NCI-H2081 (cell line): ENCODE results near the gene UBE2C.
"Not testable (repeated sequence)": the region's sequence is repeated elsewhere in the genome, so short reads cannot be mapped to it uniquely, and the experiment has no call there.

ENCODE experiments used
- DNase-seq, 2 experiments: peaks; one replicate each; lab custom pipeline; 2025; lab: John Stamatoyannopoulos, UW

Gene UBE2C

DNA sequence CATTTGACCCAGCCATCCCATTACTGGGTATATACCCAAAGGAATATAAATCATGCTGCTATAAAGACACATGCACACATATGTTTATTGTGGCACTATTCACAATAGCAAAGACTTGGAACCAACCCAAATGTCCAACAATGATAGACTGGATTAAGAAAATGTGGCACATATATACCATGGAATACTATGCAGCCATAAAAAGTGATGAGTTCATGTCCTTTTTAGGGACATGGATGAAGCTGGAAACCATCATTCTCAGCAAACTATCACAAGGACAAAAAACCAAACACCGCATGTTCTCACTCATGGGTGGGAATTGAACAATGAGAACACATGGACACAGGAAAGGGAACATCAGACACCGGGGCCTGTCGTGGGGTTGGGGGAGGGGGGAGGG lies 14.5 kb upstream of the UBE2C start:
- DNase-seq: not testable (repeated sequence)

GRCh38 chr20:45798935-45799642 lies 13.4 kb upstream of the UBE2C start:
- peak; percentile 76 to 77 for DNase-seq

DNA sequence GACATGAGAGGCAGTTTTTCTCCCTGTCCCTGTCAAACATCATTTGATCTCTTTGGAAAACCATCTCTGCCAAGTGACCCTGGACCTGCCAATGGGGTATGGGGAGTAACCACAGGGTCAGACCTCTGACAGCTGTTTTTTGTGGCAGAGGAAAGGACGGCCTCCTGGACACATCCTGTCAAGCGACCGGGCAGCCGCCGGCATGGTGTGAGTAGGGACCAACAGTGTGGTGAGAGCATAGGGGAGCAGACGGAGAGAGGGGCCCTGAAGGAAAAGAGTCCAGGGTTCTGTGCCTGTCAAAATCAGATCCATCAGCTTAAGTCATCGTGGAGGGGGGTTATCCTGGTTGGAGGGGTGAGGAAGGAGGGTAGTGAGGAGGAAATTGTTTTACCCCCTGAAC lies 10.6 kb upstream of the UBE2C start:
- DNase-seq: no peak

DNA sequence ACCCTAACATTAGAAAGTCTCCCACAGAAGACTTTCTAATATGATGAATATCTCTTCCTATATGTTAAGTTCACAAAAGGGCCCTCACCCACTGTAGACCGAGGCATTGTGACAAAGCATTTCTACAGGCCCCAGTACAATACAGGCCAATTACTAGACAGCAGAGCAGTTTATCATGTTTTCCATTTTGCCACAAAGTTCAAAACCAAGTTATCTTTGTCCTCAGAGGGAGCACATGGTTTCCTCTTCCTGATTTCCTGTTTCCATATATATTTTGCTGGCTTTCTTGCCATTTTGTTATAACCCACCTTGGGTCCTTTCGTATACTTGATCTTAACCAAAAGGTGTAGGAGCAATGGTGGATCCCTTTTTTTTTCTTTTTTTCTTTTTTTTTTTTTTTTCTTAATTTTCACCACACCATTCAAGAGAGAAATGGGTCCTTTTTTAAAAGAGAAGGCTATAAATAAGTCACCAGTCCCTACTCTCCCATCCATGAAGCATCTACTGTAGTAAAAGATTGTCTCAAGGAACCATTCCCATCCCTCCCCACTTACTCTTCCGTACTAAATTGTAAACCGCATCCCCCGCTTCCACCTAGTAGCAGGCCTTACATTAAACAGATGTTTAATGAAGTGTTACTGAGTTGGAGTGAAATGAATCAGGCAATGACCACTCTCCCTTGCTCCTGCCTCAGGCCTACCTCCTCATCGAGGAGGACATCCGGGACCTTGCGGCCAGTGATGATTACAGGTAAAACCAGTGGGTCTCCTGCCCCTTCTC lies 2.1 kb upstream of the UBE2C start:
- DNase-seq: no peak

DNA sequence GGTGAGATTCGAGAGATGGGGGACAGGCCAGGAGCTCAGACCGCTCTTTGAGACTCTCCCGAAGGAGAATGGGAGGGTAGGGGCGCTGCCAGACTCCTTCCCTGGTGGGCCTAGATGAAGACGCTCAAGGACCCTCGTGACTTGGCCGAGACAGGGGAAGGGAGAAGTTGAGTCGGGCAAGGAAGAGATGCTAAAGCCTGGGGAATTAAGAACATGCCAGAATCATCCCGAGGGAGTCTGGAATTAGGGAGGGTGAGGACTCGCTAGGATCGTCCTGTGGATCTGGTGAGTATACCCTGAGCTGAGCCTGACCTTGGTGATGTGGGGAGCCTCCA lies 529 bp downstream of the UBE2C start:
- DNase-seq: no peak

GRCh38 chr20:45813489-45813888 lies 1.0 kb downstream of the UBE2C start:
- no peak for DNase-seq

GRCh38 chr20:45814314-45814713 lies 1.9 kb downstream of the UBE2C start:
- no peak for DNase-seq

- DNase-seq: no peak
Measured at GRCh38 chr20:45816951-45817350, 4.5 kb downstream of the UBE2C start.

DNA sequence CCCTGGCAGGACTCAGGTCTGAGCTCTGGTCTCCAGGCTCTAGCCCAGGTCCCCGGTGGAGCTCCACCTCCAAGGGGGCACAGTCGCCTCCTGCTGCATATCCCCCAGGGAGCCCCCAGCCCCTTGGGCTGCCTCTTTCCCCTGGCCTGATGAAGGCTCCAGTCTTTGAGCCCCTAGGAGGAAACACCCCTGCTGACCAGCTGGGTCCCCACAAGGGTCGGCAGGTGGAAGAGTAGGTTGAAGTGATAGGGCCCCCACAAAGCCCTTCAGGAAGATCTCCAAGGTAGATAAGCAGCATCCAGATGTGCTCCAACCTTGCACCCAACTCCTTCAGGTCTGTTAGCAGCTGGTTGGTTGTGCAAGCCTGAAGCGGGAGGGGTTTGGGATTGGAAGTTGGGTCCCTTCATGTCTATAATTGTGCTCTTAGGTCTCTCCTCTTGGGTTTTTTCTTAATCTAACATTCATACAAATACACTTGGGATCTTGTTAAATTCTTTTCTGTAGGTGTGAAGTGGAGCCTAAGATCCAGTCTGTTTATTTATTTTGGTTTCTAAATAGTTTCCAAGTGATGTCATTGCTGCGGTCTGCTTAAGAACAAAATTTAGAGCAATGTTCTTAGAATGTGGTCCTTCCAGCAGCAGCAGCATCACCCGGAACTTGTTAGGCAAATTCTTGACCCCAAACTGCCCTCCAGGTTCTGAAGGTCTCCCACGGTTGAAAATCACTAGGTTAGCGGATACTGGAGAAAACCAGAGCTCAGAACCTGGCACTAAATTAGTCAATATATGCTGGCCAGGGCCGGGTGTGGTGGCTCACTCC lies 5.1 kb downstream of the UBE2C start:
- no peak for DNase-seq

GRCh38 chr20:45818239-45818638 lies 5.8 kb downstream of the UBE2C start:
- no peak for DNase-seq

DNA sequence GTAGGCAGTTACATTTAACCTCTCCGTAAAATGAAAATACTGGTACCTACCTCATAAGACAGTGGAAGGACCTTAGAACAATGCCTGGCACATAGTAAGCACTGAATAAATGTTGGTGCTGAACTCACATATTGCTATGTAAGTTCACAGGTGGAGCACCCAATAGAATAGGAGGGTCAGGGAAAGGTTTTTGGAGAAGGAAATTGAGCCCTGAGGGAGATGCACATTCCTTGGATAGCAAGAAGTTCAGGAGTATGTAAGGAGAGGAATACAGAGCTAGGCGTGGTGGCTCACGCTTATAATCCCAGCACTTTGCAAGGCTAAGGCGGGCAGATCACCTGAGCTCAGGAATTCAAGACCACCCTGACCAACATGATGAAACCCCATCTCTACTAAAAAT lies 7.0 kb downstream of the UBE2C start:
- DNase-seq: no peak

DNA sequence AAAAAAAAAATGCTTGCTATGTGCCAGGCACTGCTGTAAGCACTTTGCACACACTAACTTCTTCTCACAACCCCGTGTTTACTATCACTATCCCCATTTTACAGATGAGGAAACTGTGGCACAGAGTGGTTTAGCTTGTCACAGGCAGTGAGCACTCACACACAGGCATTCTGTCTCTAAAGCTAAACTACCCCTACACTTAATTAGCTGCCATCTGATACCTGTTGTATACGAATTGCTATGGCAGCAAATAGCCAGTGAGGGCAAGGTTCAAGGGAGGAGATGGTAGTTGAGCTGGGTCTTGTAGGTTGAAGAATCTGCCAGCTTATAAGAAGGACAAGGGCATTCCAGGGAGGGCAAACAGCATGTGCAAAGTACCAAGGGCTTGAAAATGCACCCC lies 9.5 kb downstream of the UBE2C start:
- DNase-seq: no peak

DNA sequence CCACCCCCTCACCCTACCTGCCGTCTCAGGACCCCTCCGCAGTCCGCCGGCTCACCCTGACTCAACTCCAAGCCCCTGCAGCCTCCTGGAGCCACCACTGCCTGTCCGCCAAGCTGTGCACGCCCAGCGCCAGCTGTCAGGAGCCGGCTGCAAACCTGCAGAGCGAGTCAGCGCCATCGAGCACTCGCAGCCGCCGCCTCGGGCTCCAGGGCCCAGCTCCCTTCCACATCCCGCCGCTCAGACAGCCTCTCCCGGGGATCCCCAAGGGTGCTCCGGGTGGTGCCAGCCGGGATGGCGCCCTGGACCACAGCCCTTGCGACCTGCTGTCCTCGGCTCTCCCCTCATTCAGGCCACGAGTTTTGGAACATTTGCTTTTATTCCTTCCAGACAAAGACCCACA lies 10.4 kb downstream of the UBE2C start:
- DNase-seq: no peak

- peak in 1 of 2 experiments; percentile 17 for DNase-seq
Measured at GRCh38 chr20:45823949-45824835, 11.7 kb downstream of the UBE2C start.

DNA sequence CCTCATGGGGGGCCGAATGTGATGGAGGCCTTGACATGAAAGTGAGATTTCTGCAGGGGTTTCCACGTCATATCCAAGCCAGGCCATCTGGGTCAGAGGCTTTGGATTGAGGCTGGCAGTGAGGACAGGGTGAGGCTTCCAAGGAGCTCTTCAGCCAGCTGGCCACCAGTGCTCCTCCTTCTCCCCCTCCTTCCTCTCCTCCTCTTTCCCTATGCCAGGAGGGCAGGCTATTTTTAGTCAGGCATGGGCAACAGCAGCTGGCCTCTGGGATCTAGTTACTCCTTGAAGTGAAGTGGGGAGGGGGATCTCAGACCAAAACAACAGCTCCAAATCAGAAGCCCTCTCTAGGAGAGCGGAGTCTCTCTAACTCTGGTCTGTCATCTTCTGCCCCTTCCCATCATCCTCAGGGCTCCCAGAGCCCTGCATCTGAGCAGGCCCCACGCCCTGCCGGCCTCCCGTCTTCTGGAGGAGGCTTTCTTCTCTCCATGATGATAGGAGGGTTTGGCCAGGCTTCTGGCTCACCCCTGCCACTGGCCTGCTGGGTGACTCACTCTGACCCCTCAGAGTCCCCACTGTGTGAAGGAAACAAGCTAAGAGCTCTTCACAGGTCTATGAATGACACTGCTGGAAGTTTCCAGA lies 14.1 kb downstream of the UBE2C start:
- no peak for DNase-seq

DNA sequence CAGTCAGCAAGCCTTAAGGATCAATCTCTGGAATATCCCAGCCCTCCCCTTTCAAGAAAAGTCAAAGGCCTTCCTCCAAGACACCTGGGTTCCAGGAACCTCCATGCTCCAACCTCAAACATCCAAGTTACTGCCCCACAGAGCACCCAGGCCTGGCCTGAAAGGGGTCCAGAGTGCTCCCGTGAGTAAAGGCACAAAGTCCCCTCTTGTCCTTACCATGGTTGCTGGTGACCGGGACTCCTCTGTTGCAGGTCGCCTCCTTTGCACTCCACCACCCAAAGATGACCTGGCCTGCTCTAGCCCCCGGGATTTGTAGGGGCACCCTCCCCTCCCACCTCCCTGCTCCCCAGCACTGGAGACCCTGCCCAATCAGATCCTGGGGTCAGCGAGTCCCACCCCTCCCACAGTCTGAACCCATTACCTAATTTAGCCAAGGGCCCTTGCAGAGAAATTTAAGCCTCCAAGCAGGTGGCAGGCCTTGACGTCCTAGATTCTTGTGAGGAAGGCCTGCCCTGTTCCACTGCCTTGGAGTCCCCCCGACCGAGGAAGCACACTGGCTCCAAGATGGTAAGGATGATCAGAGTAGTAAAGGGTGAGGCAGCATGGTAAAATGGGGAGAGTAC lies 14.7 kb downstream of the UBE2C start, which contains the start of gene TNNC2:
TSS of gene TNNC2 (minus strand) at position 283 of the 623 bp plus-strand sequence. CDS start at position 219, 64 bp downstream.
- no peak for DNase-seq

- DNase-seq: no peak
Measured at GRCh38 chr20:45827712-45828111, 15.3 kb downstream of the UBE2C start.

DNA sequence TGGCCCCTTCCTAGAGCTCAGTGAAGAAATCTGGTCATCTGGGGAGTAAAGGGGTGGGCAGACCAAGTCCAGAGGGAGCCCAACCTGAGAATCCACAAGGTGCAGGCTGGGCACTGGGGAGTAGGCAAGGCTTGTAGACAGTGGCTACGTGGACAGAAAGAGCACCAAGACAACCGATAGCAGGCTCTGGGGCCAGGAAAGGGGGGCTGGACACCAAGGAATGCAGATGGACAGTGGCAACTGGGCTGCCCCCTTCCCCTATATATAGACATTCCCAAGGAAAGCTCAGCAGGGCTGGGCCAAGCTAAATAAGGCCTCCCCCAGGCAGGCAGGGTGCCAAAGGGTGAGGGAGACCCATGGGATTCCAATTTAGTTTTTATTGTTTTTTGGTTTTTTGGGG lies 16.1 kb downstream of the UBE2C start:
- DNase-seq: no peak

- DNase-seq: not testable (repeated sequence)
Measured at GRCh38 chr20:45829673-45830106, 17.2 kb downstream of the UBE2C start.

GRCh38 chr20:45832619-45833018 lies 20.2 kb downstream of the UBE2C start:
- DNase-seq: no peak
